GM12878 (cell line): ENCODE data around the gene SEPSECS. TPM values are rescaled to one million over a fixed set of nuclear protein-coding genes. Genes with fewer than 3 reads are reported as not detected.

ENCODE experiments used
- ATAC-seq: fragments of 200-7000 bp; cut with Tn5 transposase; 3 replicates; pipeline ENCODE4 v1.9.1; 2020; ENCODE audit warnings: mild to moderate bottlenecking, moderate library complexity
- BruUV-seq: library from RNA; stranded (reverse); fragments of 400-500 nt; replicated peaks from 2 replicates; lab custom pipeline; 2021; lab: Mats Ljungman, UMichigan
- CTCF ChIA-PET: fragments of 300-600 bp; sonication (Branson Sonifier 250); formaldehyde crosslinking; extraction: SDS; loops from one replicate; lab custom pipeline; 2021; ENCODE audit warnings: inconsistent platforms; lab: Yijun Ruan, JAX
- POLR2A ChIA-PET: fragments of 350-600 bp; formaldehyde crosslinking; extraction: SDS; loops from one replicate; lab custom pipeline; 2021; ENCODE audit warnings: inconsistent platforms; lab: Charles Lee
- RAD21 ChIA-PET: fragments of 300-600 bp; sonication (Branson Sonifier 250); formaldehyde crosslinking; loops from one replicate; lab custom pipeline; 2023; ENCODE audit warnings: antibody characterized with exemption; ENCODE audit not compliant: unreplicated experiment; lab: Charles Lee
- SMC1A ChIA-PET: fragments of 300-600 bp; sonication (Branson Sonifier 250); formaldehyde crosslinking; loops from one replicate; lab custom pipeline; 2023; ENCODE audit not compliant: unreplicated experiment, uncharacterized antibody; lab: Charles Lee
- DNase-seq: peaks from one replicate; pipeline ENCODE4 v3.0.0-alpha.2; 2011; ENCODE audit warnings: low read depth, low spot score
- FAIRE-seq: peaks from 3 replicates; lab custom pipeline; 2011; peaks lifted over from hg19 to GRCh38; lab: Jason Lieb, UNC
- H2AFZ ChIP-seq: 2 replicates; pipeline ENCODE4 v1.6.0; 2011; ENCODE audit warnings: low read depth, low read length, control low read depth; ENCODE audit not compliant: control insufficient read depth
- H3K27ac ChIP-seq: 2 replicates; pipeline ENCODE4 v1.5.1; 2011; ENCODE audit warnings: control low read depth; ENCODE audit not compliant: control insufficient read depth, insufficient read depth
- H3K27me3 ChIP-seq, 2 experiments: replicated peaks in 1 of 2; 2 replicates each; pipeline versions ENCODE4 v1.6.0 to v1.6.1; 2011; ENCODE audit warnings: low read length in 1 of 2; ENCODE audit not compliant: control insufficient read depth in 2 of 2, insufficient read depth in 2 of 2
- H3K36me3 ChIP-seq, 2 experiments: 2 replicates each; pipeline ENCODE4 v1.5.1; 2011; ENCODE audit warnings: low read length in 1 of 2; ENCODE audit not compliant: control insufficient read depth in 2 of 2, insufficient read depth in 2 of 2
- H3K4me1 ChIP-seq: 2 replicates; pipeline ENCODE4 v1.6.1; 2011; ENCODE audit warnings: mild to moderate bottlenecking, low read length, moderate library complexity, mixed read lengths; ENCODE audit not compliant: control insufficient read depth, insufficient read depth
- H3K4me2 ChIP-seq: 2 replicates; pipeline ENCODE4 v1.6.0; 2011; ENCODE audit warnings: control low read depth; ENCODE audit not compliant: control insufficient read depth, insufficient read depth
- H3K4me3 ChIP-seq: fragments of 200-600 bp; sonication (generic); 2 replicates; pipeline ENCODE4 v1.5.1; 2016
- H3K79me2 ChIP-seq: 2 replicates; pipeline ENCODE4 v1.6.0; 2011; ENCODE audit warnings: low read length; ENCODE audit not compliant: control insufficient read depth, insufficient read depth
- H3K9ac ChIP-seq: 2 replicates; pipeline ENCODE4 v1.8.0; 2011; ENCODE audit warnings: low read length, control low read depth, mixed read lengths; ENCODE audit not compliant: control insufficient read depth, insufficient read depth
- H3K9me3 ChIP-seq: replicated peaks from 3 replicates; pipeline ENCODE4 v1.5.1; 2011; ENCODE audit warnings: mild to moderate bottlenecking, low read length; ENCODE audit not compliant: control insufficient read depth, insufficient read depth
- H4K20me1 ChIP-seq: 2 replicates; pipeline ENCODE4 v1.6.0; 2011; ENCODE audit not compliant: control insufficient read depth, insufficient read depth
- BACH1 ChIP-seq: fragments of 450-650 bp; IDR thresholded peaks from 2 replicates; pipeline ENCODE4 v1.6.1; 2017; ENCODE audit warnings: mild to moderate bottlenecking, borderline replicate concordance
- MYB ChIP-seq: fragments of 150-350 bp; IDR thresholded peaks from 2 replicates; pipeline ENCODE4 v1.6.1; 2014; ENCODE audit warnings: mild to moderate bottlenecking, low read depth, low read length, borderline replicate concordance
- NKRF ChIP-seq: fragments of 450-650 bp; conservative IDR thresholded peaks from 2 replicates; pipeline ENCODE4 v1.6.1; 2017; ENCODE audit warnings: mild to moderate bottlenecking, moderate library complexity
- SKIL ChIP-seq: fragments of 450-650 bp; IDR thresholded peaks from 2 replicates; pipeline ENCODE4 v1.6.1; 2017; ENCODE audit warnings: mild to moderate bottlenecking, low read depth, inconsistent platforms; ENCODE audit not compliant: poor library complexity, severe bottlenecking
- ZZZ3 ChIP-seq: IDR thresholded peaks from 2 replicates; pipeline ENCODE4 v1.6.1; 2011; ENCODE audit warnings: low read depth; ENCODE audit not compliant: control insufficient read depth, insufficient read length
- WGBS: methylation state at CpG from one replicate; pipeline ENCODE4 v1.1.6; 2016; ENCODE audit warnings: low lambda C conversion rate; ENCODE audit not compliant: insufficient replicate concordance, insufficient coverage; ENCODE audit errors: missing lambda C conversion rate; 5-methylcytosine and 5-hydroxymethylcytosine counted together
- in situ Hi-C: fragments of 300-500 bp; cut with MboI; formaldehyde crosslinking; loops from 9 replicates; pipeline ENCODE4 v1.14.3; 2018; ENCODE audit warnings: mixed read lengths
- intact Hi-C: fragments of 100-400 bp; cut with micrococcal nuclease; formaldehyde crosslinking; loops from one replicate; pipeline ENCODE4 v1.14.2; 2022; ENCODE audit not compliant: unreplicated experiment
- polyA plus RNA-seq, 11 experiments: library from polyadenylated mRNA; depleted of rRNA in 4 of 11; unstranded in 6 of 11; stranded (reverse) in 5 of 11; fragments of >200 nt; fragmentation: Nextera tagmentation in 4 of 11; fragmentation: Illumina TruSeq in 1 of 11; extraction: Ambion mirVana in 4 of 11; extraction: Trizol in 1 of 11; gene quantifications; 1 replicate in 1 of 11; 2 replicates in 10 of 11; pipeline versions ENCODE4 v1.2.1 to v1.2.3, GENCODE V29; 2011 to 2016; ENCODE audit warnings: inconsistent platforms in 2 of 11, missing spikeins in 2 of 11, low read depth in 1 of 11
- total RNA-seq, 4 experiments: library from RNA; depleted of rRNA in 3 of 4; stranded (reverse); fragments of >200 nt in 3 of 4; fragmentation: Illumina TruSeq in 1 of 4; extraction: Trizol in 1 of 4; gene quantifications; 2 replicates each; pipeline versions ENCODE4 v1.2.1 to v1.2.3, GENCODE V29; 2013 to 2021

The SEPSECS gene
- total and polyA plus RNA-seq, 10 of the 15 experiments (the other 5 are each of a cell fraction or from before 2014, with no cell fraction given): 2.8 to 15.8 (median 7.2) TPM

GRCh38 chr4:25112995-25113380, 47.3 kb downstream of the SEPSECS start:
- Histone ChIP-seq H3K27me3 (no peaks in the 10 kb centered on the region; a peak in 1 of 4 replicates), H4K20me1 (no peaks in the 10 kb centered on the region), H3K9me3 (no peaks in the 10 kb centered on the region), H2AFZ (no peak overlapping the region), H3K27ac (no peak overlapping the region), H3K9ac (no peak overlapping the region), H3K4me2 (no peak overlapping the region), H3K4me3 (no peak overlapping the region), H3K79me2 (no peaks in the 10 kb centered on the region), H3K36me3 (no peaks in the 10 kb centered on the region), H3K4me1 (no peaks in the 10 kb centered on the region)
- FAIRE-seq (no peak), DNase-seq (no peak), ATAC-seq (no peak)
- POLR2A ChIA-PET: no interaction called here
- CTCF ChIA-PET: no interaction called here
- in situ Hi-C loops: no loop called here
- WGBS: 0% methylated on average over 3 of the region's 3 CpGs
- BruUV-seq: no TSS peak
- RAD21 ChIA-PET: no interaction called here
- intact Hi-C loops: no loop called here
- TF ChIP-seq NKRF: no peak
- TF ChIP-seq SKIL: no peak
- no peak for TF ChIP-seq ZZZ3
- no peak for TF ChIP-seq BACH1
- no peak for TF ChIP-seq MYB
- SMC1A ChIA-PET: no interaction called here
